NCI-H774 (cell line): ENCODE measurements around the gene MAP2K1.
"Not testable (repeated sequence)": the region's sequence is repeated elsewhere in the genome, so short reads cannot be mapped to it uniquely, and the experiment has no call there.

Experiments used
- DNase-seq: peaks from one replicate; lab custom pipeline; 2025; lab: John Stamatoyannopoulos, UW

Gene MAP2K1

DNA sequence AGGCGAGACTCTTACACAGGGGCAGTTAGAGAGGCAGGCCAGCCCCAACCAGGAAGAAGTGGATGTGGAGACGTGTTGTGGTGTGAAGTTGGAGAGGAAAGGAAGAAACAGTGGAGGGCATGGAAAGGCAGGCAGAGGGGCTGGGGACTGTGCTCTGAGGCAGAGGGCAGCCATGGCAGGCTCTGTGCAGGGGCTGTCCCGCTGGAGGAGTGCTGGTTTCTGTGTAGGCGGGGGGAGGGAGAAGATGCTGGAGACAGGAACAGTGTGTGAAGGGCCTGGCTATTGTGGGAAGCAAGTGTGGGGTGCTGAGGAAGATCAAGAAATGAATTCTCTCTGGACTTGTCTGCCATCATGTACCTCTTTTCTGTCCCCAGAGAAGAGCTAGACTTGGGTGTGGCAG is 89.8 kb downstream of the MAP2K1 start:
- no peak for DNase-seq

GRCh38 chr15:66477011-66477410 is 90.3 kb downstream of the MAP2K1 start:
- DNase-seq, result no peak

DNA sequence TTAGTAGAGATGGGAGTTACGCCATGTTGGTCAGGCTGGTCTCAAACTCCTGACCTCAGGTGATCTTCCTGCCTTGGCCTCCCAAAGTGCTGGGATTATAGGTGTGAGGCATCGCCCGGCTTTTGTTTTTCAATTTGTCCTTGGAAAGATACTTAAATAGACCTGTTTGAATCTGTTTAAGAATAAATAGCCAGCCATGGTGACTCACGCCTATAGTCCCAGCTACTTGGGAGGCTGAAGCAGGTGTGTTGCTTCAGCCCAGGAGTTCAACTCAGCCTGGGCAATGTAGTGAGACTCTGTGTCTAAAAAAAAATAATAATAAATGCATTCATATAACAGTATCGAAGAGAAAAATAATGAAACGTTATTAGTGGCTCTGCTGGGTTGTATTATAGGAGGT is 93.6 kb downstream of the MAP2K1 start:
- no peak for DNase-seq

DNA sequence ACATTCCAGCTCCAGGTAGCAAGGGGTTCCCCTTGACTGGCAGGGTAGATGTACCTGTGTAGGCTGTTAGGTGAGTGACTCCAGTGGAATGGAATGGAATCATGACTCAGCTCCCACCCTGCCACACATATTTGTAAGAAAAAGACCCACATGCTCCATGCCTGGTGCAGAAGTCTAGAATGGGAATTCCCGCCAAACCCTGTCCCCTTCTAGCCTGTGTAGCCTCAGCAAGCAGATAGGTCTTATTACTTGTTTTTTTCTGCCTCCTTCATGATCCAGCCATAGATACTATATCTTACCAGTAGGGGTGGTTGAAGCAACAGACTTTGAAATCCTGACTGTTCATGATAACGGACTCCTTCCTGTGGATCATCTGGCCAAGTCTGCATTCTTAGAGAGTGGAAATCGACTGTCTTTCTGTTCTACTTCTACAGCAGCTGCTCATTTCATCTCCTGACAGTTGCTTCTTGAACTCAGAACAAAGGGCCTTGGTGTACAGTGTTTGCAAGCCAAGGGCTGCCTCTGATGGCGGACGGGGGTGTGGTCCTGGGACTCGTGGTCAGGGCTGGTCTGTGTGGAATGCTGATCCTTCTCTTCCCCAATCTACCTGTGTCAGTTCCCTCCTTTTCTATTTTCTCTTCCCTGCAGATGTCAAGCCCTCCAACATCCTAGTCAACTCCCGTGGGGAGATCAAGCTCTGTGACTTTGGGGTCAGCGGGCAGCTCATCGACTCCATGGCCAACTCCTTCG is 94.6 kb downstream of the MAP2K1 start:
- DNase-seq, result no peak

GRCh38 chr15:66482539-66482938 is 95.8 kb downstream of the MAP2K1 start:
- DNase-seq, result no peak

DNA sequence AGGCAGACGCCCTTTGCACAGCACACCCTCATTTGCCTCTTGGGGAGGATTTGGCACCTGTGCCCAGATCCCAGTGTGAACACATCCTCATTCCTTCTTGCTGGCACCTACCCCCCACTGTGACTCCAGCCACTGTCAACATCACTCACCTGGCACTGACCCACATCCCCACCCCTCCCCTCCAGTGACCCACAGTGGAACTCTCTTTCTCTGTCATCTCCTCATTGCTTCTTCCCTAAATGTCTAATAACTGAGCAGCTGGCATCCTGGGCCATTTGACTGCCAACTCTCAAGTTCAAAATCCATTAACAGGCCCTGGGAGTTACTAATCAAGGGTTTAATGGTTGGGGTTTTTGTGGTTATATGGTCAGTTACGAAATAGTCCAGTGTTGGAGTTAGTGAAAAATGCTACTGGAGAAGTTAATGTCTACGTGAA is 96.4 kb downstream of the MAP2K1 start:
- DNase-seq, result no peak

DNA sequence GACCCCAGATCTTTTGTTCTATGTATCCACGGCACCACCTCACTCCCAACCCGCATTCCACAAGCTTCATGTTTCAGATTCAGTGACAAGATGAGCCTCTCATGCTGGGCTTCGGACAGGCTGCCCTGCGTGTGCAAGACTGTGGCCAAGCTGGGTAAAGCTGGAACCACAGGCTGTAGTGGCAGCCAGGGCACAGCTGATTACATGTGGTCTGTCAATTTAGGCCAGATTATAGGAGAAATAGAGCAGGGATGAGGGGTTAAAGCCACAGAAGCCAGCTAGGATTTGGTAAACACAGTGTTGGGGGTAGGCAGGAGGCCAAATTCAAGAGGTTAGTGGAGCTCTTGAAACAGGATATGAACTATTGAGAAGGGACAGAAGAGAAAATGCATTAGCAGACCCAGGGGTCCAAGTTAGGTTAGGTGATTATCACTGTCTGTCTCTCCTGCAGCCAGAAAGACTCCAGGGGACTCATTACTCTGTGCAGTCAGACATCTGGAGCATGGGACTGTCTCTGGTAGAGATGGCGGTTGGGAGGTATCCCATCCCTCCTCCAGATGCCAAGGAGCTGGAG is 97.9 kb downstream of the MAP2K1 start:
- DNase-seq, result no peak

DNA sequence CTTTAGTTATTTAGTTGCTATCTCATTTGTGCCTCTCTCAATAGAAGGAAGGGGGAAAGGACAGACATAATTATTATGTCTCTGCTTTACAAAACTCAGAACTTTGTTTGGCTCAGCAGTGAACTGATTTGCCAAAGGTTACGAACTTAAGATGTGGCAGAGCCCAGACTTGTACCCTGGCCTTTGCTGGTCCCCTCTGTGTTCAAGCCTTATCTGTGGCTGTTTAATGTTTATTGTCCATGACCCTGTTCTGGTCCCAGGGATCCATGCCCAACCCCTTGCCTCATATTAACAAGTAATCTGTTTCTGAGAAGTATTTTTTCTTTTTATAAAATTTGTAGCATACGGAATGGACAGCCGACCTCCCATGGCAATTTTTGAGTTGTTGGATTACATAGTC is 100.2 kb downstream of the MAP2K1 start:
- no peak for DNase-seq

GRCh38 chr15:66488525-66488924 is 101.8 kb downstream of the MAP2K1 start:
- DNase-seq, result no peak

- DNase-seq, result no peak
Observed at GRCh38 chr15:66489179-66489791, 102.6 kb downstream of the MAP2K1 start.

DNA sequence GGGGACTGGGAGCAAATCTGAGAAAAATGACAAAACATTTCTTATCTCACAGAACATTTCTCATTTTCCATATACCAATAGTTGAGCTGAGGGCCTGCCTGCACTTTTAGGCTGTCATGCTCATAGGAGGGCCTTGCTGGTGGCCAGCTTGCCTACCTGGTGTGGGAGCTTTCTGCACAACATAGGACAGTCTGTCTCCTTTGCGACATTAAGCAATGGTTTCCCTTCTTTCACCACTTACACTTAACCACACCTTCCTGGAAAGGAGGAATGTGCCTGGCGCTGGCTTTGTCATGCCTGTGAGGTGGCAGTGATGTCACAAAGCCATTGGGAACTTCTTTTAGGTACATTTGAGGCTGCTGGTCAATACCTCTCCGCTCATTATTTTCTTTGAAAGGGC is 105.1 kb downstream of the MAP2K1 start:
- no peak for DNase-seq

DNA sequence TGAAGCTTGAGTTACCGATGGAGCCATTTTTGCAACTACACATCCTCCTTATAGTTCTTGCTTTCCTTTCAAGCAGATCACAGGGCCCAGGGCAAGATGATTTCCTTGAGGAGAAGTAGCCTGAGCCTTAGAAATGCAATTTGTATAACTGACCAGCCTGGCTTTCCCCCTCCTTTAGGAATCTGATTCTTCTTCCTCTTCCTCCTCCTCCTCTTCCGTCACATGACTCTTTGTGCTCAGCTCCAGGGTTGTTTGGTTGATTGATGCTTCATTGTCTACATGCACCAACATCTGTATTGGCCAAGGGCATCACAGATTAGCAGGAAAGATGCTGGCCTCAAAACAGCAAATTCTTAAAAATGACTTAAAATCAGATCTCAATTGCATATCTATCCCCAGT is 107.5 kb downstream of the MAP2K1 start:
- no peak for DNase-seq

DNA sequence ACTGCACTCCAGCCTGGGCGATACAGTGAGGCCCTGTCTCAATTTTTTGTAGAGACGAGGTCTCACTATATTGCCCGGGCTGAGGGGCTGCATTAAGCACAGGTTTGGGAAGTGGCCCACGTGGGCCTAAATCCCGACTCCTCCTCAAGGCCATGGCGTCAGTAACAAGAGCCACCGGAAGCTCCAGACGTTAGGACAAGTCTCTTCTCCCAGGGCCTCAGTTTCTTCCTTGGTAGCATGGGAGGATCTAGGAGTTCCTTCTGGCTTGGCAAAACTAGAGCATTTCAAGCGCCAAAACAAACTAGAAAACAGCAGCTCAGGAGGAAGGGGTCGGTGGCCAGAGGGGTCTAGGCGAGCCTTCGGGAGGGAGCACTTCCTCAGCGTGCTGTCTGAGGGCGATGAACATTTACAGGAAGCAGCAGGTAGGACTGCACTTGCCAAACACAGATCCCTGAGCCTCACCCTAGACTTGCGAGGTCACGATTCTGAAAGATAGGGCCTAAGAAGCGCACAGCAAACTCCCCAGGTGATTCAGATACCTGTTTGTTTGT is 110.3 kb downstream of the MAP2K1 start:
- peak; percentile 25 for DNase-seq

GRCh38 chr15:66497502-66498455 is 111.1 kb downstream of the MAP2K1 start, which contains the start of gene SNAPC5:
SNAPC5 (minus strand) TSS chr15:66497762; CDS start chr15:66497731, 31 bp downstream.
- peak; percentile 89 for DNase-seq

GRCh38 chr15:66498501-66499386 is 112.0 kb downstream of the MAP2K1 start:
- no peak for DNase-seq

DNA sequence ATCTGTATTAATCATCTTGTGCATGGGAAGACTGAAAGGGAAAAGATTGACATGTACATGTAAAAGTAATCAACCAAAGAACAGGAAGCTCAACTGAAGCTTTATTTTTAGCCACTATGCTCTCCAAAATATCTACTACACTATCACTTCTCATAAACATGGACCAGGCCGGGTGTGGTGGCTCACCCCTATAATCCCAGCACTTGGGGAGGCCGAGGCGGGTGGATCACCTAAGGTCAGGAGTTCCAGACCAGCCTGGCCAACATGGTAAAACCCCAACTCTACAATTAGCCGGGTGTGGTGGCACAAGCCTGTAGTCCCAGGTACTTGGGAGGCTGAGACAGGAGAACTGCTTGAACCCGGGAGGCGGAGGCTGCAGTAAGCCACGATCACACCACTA is 113.6 kb downstream of the MAP2K1 start:
- not testable (repeated sequence) for DNase-seq

- DNase-seq, result no peak
Observed at GRCh38 chr15:66502491-66502890, 115.8 kb downstream of the MAP2K1 start.

DNA sequence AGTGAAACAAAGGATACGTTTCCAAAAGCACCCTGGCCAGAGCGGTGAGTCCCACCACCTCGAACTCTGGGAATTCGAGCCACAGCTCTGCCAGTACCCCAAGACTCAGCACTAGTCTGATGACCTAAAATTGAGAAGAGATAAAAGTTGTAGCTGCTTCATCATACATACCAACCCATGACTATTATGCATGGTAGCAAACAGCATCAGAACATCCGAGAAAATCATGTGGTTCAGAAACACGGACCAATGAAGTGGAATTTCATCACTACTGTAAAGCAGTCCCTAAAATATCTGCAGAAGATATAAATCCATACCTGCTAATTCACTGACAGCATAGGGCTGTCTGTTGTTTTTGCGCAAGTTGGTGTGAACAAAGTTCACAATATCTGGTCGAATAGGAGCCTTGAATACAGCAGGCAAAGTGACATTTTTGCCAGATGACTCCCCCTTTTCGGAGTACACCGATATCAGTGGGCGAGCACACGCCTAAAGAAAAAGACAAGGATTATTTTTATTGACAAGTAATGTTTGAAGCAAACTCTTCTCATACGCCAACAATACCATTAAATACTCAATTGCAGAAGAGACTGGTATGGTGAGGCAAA is 116.4 kb downstream of the MAP2K1 start:
- not testable (repeated sequence) for DNase-seq

- DNase-seq, result no peak
Observed at GRCh38 chr15:66503780-66504562, 117.3 kb downstream of the MAP2K1 start.
